ENCODE results near the gene LRP1B.
"Not testable (repeated sequence)": the region's sequence is repeated elsewhere in the genome, so short reads cannot be mapped to it uniquely, and the experiment has no call there.

LRP1B gene

DNA sequence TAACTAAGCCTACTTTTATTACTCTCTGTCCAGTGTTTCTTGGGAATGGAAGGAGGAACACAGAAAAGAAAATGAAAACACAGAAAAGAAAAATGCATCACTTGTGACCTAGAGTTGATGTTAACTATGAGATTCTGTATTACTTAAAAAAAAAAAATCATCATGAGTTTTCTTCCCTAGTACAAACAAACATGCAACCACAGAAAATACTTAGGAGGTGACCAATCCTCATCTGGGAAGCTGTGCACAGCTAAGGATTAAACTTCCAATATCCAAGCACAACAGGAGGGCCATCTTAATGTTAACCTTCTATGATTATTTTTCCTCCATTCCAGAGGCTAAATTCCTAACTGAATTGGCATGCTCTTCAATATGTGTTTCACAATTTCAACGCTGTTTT is 1140.4 kb downstream of the LRP1B start:
- no peak for FAIRE-seq

DNA sequence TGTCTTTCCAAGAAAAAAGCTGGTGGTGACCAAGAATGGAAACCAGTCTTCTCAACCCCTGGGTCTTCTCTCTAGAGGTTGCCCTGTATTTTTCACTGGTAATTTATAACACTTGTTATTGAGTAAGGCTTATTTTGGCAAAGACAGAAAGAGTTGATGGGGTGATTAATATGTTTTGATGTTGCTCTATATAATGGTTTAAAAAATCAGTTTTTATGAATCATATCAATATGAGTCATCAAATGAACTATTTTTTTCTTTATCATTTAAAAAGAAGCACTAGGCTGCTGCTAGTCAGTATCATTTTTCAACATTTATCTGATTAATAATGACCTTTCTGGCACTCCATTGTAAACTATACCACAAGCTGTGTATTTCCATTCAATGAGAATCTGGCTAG is 1142.2 kb downstream of the LRP1B start:
- FAIRE-seq, result no peak

DNA sequence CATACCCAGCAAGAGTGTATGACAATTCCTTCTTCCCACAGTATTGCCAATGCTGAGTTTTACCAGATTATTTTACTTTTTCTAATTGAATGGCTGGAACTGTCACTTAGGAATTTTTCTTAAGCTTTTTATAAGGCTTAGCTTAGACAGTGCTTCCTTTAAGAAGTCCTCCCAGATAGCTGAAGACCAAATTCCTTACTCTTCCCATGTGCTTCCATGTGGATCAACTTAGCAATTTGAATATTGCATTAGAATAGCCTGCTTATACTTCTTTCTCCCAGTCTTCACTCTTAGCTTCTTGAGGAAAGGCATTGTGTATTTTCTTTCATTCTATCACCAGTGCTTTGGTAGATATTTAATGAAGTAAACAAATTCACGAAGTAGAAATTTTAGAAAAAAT is 1144.4 kb downstream of the LRP1B start:
- FAIRE-seq, result no peak

DNA sequence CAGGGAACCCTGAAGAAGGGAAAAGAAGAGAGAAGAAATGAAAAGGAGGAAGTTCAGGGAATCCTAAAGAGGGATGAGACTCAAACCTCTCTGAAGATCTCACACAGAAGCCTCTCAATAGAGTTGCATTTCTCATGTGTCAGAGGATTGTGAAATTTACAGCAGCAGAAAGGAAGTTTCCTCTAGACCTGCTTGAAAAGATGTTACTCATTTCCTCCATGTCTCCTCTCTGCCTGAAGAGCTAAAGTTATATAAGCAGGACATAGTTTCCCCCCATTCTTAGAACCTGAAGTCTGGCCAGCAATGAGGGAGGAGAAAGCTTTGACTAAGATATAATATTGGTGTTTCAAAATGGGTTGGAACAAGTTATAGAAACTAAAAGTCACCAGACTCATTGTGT is 1155.6 kb downstream of the LRP1B start:
- no peak for FAIRE-seq

DNA sequence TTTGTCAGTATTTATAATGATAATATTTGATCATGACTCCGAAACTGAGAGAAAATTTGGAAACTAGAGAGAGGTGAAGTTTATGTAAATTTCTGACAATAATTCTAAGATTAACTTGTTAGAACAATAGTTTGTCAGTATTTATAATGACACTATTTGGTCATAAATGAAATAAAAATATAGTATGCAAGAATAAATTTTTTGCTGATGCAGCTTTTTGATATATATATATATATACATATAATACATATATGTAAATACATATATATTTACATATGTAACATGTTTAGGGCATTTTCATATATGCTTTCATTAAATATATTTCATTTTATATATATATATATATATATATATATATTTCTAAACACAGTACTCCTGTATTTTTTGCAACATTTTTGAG is 1158.1 kb downstream of the LRP1B start:
- FAIRE-seq, result no peak

DNA sequence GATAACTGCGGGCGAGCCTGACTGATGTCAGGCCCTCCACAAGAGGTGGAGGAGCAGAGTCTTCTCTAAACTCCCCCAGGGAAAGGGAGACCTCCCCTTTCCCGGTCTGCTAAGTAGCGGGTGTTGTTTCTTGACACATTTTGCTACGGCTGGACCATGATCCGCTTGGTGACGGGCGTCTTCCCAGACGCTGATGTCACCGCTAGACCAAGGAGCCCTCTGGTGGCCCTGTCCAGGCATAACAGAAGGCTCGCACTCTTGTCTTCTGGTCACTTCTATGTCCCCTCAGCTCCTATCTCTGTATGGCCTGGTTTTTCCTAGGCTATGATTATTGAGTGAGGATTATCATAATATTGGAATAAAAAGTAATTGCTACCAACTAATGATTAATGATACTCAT is 1166.5 kb downstream of the LRP1B start:
- not testable (repeated sequence) for FAIRE-seq

DNA sequence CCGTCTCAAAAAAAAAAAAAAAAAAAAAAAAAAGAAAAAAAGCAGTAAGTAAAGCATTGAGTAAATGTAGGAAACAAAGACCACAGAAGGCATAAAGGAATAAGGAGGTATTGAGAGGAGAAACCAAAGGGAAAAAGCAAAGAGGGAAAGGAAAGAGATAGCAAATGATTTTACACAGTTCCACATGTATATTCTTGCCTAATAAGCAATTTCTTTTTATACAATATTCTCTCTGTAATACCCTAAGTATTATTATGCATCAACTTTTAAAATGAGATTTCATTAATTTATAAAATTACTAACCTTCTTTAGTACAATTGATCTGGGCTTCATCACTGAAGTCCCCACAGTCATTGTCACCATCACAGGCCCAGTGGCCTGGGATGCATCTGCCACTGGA is 1180.9 kb downstream of the LRP1B start:
- no peak for FAIRE-seq

DNA sequence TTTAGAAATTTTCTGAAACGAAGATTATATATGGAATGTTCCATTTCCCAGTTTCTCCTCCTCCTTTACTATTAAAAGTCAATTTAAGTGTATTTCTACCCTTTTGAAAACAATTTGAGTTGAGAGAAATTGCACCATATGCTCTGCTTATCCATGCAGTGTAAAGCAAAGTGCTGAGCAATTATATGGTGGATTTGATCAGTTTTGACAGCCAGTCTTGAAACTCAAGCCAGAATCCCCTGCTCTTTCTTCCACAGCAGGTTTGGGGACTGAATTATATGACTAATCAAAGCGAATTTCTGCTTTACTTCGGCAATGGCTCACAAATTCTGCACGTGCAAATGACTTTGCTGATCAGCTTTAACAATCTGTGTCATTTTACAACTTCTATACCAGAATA is 1183.6 kb downstream of the LRP1B start:
- no peak for FAIRE-seq

DNA sequence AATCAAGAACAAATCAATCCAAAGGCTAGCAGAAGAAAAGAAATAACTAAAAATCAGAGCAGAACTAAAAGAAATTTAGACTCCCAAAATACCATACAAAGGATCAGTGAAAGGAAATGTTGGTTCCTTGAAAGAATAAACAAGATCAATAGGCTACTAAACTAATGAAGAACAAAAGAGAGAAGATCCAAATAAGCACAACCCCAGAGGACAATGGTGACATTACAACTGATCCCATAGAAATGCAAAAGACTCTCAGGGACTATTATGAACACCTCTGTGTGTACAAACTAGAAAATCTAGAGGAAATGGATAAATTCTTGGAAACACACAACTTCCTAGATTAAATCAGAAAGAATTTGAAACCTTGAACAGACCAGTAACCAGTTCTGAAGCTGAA is 1186.9 kb downstream of the LRP1B start:
- FAIRE-seq, result no peak

DNA sequence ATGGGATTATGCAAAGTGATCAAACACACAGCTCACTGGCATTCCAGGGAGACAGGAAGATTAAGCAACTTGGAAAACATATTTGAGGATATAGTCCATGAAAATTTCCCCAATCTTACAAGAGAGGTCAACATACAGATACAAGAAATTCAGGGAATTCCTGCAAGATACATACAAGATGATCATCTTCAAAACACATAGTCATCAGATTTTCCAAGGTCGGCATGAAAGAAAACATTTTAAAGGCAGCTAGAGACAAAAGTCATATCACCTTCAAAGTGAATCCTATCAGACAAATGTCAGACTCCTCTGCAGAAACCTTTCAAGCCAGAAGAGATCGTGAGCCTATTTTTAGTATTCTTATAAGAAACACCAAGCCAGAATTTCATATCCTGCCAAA is 1188.5 kb downstream of the LRP1B start:
- FAIRE-seq, result no peak

DNA sequence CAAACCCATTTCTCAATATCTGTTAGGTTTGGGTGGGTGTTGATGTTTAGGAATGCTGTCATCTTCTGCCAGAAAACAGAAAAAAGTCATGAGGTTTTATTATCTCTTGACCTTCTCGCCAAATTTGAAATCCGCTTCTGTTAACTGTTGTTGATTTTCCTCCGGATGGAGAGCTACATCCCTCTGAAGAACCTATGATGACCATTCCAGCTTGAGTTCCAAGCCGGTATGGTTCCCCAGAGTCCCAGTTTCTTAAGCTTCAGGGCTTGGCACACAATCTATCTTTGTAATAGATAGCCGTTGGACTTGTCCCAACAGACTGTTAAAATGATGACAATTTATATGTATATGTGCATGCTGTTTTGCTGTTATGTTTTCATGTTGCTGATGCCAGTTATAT is 1201.0 kb downstream of the LRP1B start:
- no peak for FAIRE-seq

DNA sequence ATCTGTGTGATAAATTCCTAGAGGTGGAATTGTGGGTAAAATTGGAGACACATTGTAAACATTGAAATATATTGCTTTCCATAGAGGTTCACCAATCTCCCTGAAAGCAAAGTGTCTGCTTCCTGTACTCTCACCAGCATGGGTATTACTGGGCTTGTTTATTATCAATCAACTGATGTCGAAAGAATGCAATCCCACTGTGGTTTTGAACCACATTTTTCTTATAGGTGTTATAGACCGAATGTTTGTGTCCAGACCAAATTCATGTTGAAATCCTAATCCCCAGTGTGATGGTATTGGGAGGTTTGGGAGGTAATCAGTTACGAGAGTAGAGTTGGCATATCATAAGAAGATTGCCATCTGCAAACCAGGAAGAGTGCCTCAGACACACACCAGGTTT is 1212.4 kb downstream of the LRP1B start:
- no peak for FAIRE-seq

DNA sequence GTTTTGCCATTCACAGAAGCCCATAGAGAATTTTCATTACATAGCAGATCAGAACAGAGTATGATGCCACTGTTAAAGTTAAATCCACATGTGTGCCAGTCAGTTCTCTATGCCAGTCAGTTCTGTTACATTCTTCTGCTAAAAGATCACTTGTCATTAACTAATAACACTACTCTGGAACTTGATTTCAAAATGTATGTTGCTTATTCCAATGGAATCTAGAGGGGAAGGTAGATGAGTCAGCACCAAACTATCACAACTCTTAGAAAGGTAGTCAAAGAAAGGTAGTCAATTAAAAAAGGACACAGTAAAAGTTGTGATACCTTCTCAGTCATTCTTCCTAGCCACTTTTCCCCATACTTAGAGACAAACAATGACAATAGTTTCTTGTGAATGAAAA is 1214.4 kb downstream of the LRP1B start:
- FAIRE-seq, result no peak

DNA sequence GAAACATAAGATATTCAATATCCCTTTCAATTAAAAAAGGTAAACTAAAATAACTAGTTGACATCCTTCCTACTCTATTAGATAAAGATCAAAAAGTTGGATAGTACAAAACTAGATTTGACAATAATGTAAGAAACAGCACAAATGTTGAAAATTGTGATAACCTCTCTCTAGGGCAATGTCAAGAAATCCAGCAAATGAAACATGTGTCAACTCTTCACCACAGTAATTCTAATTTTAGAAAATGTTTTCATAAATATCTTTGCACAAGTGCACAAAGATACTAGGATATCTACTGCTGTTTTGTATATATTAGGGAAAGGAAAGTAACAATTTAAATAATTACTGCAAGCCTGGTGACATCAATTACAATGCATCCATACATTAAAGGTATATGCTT is 1220.1 kb downstream of the LRP1B start:
- FAIRE-seq, result no peak

DNA sequence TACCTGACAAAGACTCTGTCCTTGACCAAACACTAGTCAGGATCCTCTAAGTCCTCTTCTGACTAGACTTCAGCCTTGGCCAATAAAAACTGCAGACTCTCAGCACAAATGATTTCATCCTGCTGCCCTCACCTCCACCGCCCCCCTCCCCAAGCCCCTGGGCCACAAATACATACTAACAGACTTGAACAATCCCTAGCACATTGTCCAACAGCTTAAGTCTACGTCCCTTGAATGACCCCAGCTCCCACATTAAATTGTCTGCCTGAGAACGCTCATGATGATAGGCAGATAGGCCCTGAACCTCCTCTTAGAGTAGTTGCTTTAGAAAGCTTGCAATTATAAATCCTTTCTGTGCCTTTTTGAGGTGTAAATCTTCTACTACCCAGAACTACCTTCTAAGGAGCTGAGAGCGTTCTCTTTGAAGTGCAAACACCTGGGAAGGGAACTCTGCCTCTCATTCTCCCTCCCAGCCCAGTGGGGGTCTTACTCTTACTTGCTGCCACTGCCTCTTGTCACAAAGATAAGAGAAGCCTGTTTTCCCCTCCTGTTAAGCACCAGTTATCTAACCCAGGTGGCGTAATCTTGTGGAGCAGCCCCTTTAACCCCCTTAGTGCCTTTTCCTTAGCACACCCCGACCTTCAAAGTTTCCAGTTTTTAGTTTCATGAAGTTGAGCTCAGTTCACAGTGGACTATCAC is 1225.6 kb downstream of the LRP1B start:
- FAIRE-seq, result no peak

DNA sequence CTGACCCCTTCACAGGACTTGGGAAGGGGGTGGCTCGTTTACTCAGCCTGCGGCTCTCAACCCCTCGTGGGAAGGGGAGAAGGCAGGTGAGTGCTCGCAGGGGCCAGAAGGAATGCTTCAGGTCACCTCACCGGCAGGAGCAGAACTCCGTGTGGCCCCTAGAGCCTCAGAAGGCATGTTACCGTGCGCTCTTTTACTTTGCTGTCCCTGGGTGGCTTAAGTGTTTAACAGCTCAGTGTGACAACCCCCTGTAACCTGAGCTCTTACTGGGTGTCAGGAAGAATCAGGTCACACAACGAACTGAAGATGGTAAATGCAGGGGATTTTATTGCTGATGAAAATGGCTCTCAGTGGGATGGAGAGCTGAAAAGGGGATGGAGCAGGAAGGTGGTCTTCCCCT is 1235.4 kb downstream of the LRP1B start:
- no peak for FAIRE-seq

DNA sequence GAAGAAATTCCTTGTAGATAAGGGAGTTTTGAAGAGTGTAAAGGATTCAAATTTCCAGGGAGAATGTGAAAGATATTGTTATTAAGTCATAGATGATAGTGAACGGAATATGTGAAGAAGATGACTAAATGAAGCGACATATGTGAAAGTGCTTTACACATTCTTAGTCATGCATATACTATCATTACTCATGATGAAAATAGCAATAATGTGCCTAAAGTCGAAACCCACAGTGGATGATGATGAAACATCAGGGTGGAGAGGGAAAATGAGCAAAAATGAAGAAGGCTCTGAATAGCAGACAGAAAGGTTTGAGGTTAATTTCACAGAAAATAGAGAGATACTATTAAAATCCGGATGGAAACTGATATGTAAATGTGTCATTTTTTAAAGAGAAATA is 1237.1 kb downstream of the LRP1B start:
- no peak for FAIRE-seq

DNA sequence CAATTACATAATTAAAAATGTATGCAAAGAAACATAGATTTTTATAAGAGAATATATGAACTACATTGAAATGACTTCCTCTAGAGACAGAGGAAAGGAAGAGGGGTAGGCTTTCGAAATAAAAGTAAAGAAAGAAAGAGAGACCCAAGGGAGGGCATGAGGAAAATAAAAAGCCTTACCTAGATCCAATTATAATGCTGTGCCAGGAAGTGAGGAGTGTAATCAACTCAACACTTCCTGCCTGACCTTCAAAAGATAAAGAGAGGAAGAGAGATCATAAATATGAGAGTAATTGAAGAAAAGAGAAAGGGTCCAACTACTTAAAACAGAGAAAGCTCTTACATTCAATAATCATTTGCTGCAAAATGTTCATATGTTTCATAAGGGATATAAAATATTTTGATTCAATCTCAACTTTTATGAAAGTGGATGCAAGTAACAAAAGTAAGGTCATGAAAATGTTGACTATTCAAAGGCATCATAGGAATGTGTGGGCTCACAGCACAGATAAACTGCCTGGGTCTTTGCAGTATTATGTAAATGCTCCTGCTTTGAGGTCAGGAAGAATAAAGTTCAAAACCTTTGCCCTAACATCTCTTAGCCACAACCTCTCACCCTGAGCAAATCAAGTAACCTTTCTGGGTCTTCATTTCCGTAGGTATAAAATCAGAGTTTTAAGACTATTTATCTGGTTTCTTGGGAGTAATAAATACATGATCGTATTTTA is 1237.7 kb downstream of the LRP1B start:
- no peak for FAIRE-seq

DNA sequence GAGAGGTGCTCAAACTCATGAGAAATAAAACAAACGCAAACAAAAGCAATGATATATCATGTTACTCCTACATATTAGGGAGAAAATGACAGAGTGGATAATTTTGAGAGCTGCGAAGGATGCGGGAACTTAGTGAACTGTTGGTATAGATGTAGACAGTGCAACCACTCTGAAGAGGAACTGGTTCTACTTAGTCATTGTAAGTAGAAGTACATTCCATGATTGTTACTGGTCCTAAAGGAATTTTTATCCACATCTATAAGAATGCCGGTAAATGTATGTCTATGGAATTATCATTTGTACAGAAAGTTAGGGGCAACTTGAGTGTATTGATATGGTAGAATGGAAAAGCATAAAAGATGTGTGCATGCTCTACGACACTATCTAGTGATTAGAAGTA is 1238.4 kb downstream of the LRP1B start:
- no peak for FAIRE-seq

DNA sequence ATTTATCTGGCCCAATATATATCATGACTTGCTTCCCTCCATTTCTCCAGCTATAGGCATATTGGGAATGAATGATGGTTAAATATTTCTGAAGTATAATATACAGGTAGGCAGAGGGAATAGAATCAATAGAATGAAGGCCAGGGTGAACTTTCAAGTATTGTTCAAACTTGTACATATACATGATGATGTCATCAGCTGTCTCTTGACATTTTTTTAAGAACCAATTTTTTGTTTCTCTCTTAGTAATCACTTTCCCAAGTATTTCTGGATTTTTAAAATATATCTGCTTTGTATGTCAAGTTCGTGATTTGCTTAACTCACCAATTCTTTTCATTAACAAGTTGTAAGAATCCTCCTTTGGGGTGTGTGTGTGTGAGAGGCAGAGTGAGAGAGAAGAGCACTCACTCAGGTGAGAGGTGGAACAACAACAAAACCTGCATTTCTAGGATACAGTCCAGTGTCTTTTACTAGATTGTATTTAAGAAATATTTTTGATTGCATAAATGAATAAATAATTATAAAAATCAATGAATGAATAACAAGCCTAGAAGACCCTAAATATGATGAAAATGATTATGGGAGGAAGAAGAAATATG is 1239.1 kb downstream of the LRP1B start:
- FAIRE-seq, result no peak

DNA sequence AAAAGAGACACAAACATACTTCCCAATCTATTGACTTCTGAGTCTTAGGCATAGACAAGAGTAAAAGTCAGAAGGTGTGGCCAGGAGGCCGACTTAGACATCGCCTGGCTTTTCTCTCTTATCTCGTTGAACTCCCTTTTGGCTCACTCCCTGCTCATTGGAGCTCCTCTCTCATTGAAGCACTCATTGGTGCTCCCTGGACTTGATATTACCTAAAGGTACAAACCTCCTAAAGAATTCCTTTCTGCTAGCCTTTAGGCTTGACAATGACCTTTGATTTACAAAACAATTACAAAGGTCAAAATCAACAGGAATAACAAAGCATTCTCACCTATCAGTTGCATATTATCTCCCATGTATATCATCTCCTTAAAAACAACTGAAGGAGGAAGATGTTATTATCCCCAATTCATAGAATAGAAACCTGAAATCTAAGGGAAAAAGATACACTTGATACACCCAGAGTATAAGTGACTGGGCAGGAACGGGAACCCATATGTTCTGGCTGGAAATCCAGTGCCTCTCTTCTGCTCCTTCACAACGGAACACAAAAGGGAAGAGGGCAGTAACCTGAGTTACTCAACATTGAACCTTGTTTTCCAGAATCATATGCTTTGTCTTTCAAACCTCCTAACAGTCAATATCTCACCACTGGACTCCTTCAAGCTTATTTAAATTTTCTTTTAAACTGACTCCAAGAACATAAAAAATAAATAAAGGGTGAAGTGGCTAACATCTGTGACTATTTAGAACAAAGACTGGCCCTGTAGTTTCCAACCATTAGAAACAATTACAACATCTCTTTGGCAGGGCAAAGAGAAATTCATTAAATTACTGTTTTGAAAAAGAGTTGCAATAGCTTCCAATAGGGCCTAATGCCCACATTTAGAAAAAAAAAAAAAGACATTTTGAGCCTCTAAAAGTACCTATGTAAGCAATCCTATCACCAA is 1247.9 kb downstream of the LRP1B start:
- FAIRE-seq, result no peak

DNA sequence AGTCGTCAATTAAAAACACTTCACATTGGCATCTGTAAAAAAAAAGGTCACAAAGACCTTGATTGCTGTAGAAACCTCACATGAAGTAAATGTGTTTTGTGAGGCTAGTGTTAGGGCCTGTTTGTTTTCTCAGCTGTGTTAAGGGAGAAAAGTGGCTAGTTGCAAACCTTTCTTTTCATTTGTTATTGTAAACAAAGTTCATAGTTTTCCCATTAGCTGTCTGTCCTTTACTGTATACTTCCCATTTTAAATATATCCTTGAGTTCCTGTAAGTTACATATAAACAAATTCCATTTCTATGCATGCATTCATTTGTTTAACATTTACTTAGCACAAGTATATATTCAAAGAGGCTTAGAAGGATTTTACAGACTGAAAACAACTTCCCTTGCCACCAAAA is 1250.2 kb downstream of the LRP1B start:
- no peak for FAIRE-seq

DNA sequence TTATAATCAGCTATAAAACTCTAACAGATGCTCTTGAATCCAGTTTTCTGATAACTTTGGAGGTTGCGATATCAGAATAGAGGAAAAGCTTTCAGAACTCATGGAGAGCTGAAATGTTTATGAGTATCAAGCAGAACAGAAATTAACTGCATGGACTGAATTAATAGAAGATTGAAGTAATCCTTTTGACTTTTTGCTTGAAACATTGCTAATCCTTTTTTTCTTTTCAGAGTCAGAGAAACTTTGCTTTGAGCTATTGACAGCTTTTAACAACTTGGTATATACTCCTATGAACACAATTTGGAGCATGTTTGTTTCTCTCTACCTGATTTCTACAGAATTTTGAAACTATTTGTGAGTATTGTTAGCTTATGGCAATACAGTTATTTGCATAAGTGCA is 1254.8 kb downstream of the LRP1B start:
- FAIRE-seq, result no peak
